ENCODE measurements around the gene C16orf89.
A peak's percentile ranks its signal among the peaks of the same experiment; 100 is the strongest.
"Not testable (repeated sequence)": the region's sequence is repeated elsewhere in the genome, so short reads cannot be mapped to it uniquely, and the experiment has no call there.

The C16orf89 gene, protein sequence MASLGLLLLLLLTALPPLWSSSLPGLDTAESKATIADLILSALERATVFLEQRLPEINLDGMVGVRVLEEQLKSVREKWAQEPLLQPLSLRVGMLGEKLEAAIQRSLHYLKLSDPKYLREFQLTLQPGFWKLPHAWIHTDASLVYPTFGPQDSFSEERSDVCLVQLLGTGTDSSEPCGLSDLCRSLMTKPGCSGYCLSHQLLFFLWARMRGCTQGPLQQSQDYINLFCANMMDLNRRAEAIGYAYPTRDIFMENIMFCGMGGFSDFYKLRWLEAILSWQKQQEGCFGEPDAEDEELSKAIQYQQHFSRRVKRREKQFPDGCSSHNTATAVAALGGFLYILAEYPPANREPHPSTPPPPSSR
- total RNA-seq, result 0 to 0.21 (median 0) reads per million in 9 experiments

- Mint-ChIP-seq H3K4me3 (no peak within 1 kb of the TSS), H3K27ac (no peak within 1 kb of the TSS), H3K9me3 (no peaks in the 10 kb centered on the region), H3K36me3 (ENCODE audit: insufficient read depth) (no peaks in the 10 kb centered on the region), H3K4me1 (ENCODE audit: low read depth in 2 of 2) (peaks cover under 1 to 2% of the 10 kb centered on the region in 2 donors), H3K27me3 (peaks cover 10 to 38% of the 10 kb centered on the region in 2 donors)
- no peak for DNase-seq
- no peak for ATAC-seq (replicated peaks)
Measured at GRCh38 chr16:5065813-5066212, at the start of gene C16orf89. TSS of gene C16orf89 (minus strand) at chr16:5065956. CDS start at chr16:5065908, 48 bp downstream.

DNA sequence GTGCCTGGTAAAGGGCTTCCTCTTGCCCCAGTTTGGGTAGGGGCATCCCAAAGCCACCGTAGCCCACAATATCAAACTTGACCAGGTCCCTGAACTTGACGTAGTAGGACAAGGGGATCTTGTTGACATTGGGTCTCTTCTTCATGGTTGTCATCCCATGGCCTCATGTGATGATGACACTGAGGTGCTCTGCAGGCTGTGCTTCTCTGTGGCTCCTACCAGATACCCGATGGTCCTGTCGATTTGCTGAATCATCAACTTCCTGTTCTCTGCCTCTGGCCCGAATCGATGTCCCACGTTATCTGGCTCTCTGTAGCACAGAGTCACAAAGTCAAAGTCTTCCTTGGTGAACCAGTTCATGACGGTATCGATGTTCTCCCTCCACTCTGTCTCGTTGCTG is 45.2 kb upstream of the C16orf89 start:
- not testable (repeated sequence) for H3K4me1 Mint-ChIP-seq (ENCODE audit: low read depth in 2 of 2); H3K4me3 Mint-ChIP-seq; ATAC-seq (replicated peaks); H3K36me3 Mint-ChIP-seq (ENCODE audit: insufficient read depth); H3K27ac Mint-ChIP-seq; H3K9me3 Mint-ChIP-seq; DNase-seq
- peaks cover 13 to 28% of the 10 kb centered on the region in 2 donors for H3K27me3 Mint-ChIP-seq

DNA sequence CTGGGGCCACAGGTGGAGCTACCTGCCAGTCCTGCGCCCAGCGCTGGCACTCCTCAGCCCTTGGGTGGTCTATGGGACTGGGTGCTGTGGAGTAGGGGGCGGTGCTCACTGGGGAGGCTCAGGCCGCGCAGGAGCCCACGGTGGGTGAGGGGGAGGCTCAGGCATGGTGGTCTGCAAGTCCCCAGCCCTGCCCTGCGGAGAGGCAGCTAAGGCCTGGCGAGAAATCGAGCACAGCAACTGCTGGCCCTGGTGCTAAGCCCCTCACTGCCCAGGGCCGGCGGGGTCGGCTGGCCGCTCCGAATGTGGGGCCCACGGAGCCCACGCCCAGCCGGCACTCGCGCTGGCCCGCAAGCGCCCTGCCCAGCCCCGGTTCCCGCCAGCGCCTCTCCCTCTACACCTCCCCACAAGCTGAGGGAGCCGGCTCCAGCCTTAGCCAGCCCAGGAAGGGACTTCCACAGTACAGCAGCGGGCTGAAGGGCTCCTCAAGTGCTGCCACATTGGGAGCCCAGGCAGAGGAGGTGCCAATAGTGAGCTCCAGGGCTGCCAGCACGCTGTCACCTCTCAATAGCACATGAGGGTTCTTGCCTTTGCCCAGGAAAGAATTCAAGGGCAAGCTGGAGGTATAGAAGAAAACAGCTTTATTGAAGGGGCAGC is 42.9 kb upstream of the C16orf89 start:
- H3K36me3 Mint-ChIP-seq (ENCODE audit: insufficient read depth), result no peaks in the 10 kb centered on the region
- no peaks in the 10 kb centered on the region for H3K9me3 Mint-ChIP-seq
- ATAC-seq (replicated peaks) (no peak), DNase-seq (no peak)
- H3K4me3 Mint-ChIP-seq, result no peak overlapping the region
- H3K27me3 Mint-ChIP-seq, result peaks cover 10 to 22% of the 10 kb centered on the region in 2 donors
- peaks cover 0 to 3% of the 10 kb centered on the region in 2 donors for H3K4me1 Mint-ChIP-seq (ENCODE audit: low read depth in 2 of 2)
- H3K27ac Mint-ChIP-seq, result no peak overlapping the region

- H3K4me1 Mint-ChIP-seq (ENCODE audit: low read depth in 2 of 2); ATAC-seq (replicated peaks); H3K4me3 Mint-ChIP-seq; H3K27ac Mint-ChIP-seq; H3K9me3 Mint-ChIP-seq; DNase-seq; H3K36me3 Mint-ChIP-seq (ENCODE audit: insufficient read depth): not testable (repeated sequence)
- peaks cover 0 to 12% of the 10 kb centered on the region in 2 donors for H3K27me3 Mint-ChIP-seq
Measured at GRCh38 chr16:5105039-5105438, 39.3 kb upstream of the C16orf89 start.

- ATAC-seq (replicated peaks); H3K36me3 Mint-ChIP-seq (ENCODE audit: insufficient read depth); H3K27ac Mint-ChIP-seq; H3K4me3 Mint-ChIP-seq; H3K4me1 Mint-ChIP-seq (ENCODE audit: low read depth in 2 of 2); H3K9me3 Mint-ChIP-seq; DNase-seq: not testable (repeated sequence)
- H3K27me3 Mint-ChIP-seq, result peaks cover 0 to 12% of the 10 kb centered on the region in 2 donors
Measured at GRCh38 chr16:5103296-5104032, 37.7 kb upstream of the C16orf89 start.

- not testable (repeated sequence) for H3K9me3 Mint-ChIP-seq; DNase-seq; ATAC-seq (replicated peaks)
- Mint-ChIP-seq H3K27me3 (peaks cover 0 to 12% of the 10 kb centered on the region in 2 donors), H3K4me1 (ENCODE audit: low read depth in 2 of 2) (peaks cover 10 to 12% of the 10 kb centered on the region in 2 donors), H3K36me3 (ENCODE audit: insufficient read depth) (peaks cover 12% of the 10 kb centered on the region), H3K27ac (peak overlapping the region in 1 of 2 donors; percentile 92), H3K4me3 (peak overlapping the region; percentile 91 to 92)
Measured at GRCh38 chr16:5099174-5099573, 33.4 kb upstream of the C16orf89 start.

GRCh38 chr16:5098221-5099159 is 32.7 kb upstream of the C16orf89 start:
- H3K9me3 Mint-ChIP-seq; ATAC-seq (replicated peaks): not testable (repeated sequence)
- Mint-ChIP-seq H3K4me1 (ENCODE audit: low read depth in 2 of 2) (peaks cover 11 to 12% of the 10 kb centered on the region in 2 donors), H3K27ac (peak overlapping the region; percentile 92 to 94), H3K36me3 (ENCODE audit: insufficient read depth) (peaks cover 12% of the 10 kb centered on the region), H3K4me3 (peak overlapping the region; percentile 91 to 92), H3K27me3 (peaks cover 0 to 12% of the 10 kb centered on the region in 2 donors)
- DNase-seq, result peak; percentile 96 to 97 (median 96)

DNA sequence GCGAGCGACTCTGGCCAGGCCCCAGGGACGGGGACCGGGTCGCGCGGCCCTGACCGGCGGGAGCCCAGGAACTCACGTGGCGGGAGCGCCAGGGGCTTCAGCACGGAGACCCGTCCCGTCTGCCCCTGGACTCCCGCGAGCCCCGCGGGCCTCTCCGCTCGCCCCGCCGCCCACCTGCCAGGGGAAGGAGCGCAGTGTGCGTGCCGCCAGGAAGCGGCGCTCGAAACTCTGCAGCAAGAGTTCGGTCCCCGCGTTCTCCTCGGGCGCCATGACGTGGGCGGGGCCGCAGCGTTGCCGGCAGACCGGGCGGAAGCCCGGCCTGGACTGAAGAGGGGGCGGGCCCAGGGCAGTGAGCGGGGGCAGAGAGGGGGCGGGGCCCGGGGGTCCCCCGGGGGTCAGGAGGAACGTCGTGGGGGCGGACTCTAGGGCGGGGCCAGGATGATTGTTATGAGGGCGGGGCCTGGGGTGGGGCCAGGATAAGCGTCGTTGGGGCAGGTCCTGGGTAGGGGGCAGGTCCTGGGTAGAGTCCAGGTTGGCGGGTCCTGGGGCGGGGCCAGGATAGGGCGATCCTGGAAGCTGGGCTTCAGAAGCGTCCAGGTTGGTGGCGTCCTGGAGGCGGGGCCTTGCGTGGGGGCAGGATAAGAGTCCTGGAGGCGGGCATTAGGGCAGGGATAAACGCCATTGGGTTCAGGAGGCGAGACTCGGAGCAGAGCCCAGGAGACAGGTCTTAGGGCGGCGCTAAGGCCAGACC is 31.9 kb upstream of the C16orf89 start, which contains the start of gene EEF2KMT:
TSS of gene EEF2KMT (minus strand) at position 326 of the 751 bp plus-strand sequence. CDS start at position 270, 56 bp downstream.
- peaks cover 0 to 12% of the 10 kb centered on the region in 2 donors for H3K27me3 Mint-ChIP-seq
- peak within 1 kb of the TSS; percentile 92 to 94 for H3K27ac Mint-ChIP-seq
- peaks cover 12% of the 10 kb centered on the region for H3K36me3 Mint-ChIP-seq (ENCODE audit: insufficient read depth)
- H3K4me3 Mint-ChIP-seq, result peak within 1 kb of the TSS; percentile 91 to 92
- DNase-seq (peak in 1 of 3 experiments; percentile 73), ATAC-seq (replicated peaks) (peak; percentile 92)
- H3K4me1 Mint-ChIP-seq (ENCODE audit: low read depth in 2 of 2), result peaks cover 11 to 12% of the 10 kb centered on the region in 2 donors
- H3K9me3 Mint-ChIP-seq, result not testable (repeated sequence)

GRCh38 chr16:5097061-5097469 is 31.3 kb upstream of the C16orf89 start:
- Mint-ChIP-seq H3K27me3 (peaks cover 0 to 12% of the 10 kb centered on the region in 2 donors), H3K36me3 (ENCODE audit: insufficient read depth) (peaks cover 12% of the 10 kb centered on the region), H3K4me1 (ENCODE audit: low read depth in 2 of 2) (peaks cover 14 to 16% of the 10 kb centered on the region in 2 donors), H3K27ac (peak overlapping the region; percentile 92 to 94), H3K4me3 (peak overlapping the region; percentile 91 to 92)
- H3K9me3 Mint-ChIP-seq; ATAC-seq (replicated peaks): not testable (repeated sequence)
- DNase-seq, result peak; percentile 16 to 49 (median 22)

- peaks cover 16% of the 10 kb centered on the region in 2 donors for H3K4me1 Mint-ChIP-seq (ENCODE audit: low read depth in 2 of 2)
- not testable (repeated sequence) for DNase-seq; H3K9me3 Mint-ChIP-seq; H3K27me3 Mint-ChIP-seq; ATAC-seq (replicated peaks)
- peak overlapping the region; percentile 91 to 92 for H3K4me3 Mint-ChIP-seq
- H3K27ac Mint-ChIP-seq, result peak overlapping the region; percentile 92 to 94
- H3K36me3 Mint-ChIP-seq (ENCODE audit: insufficient read depth), result peaks cover 12% of the 10 kb centered on the region
Measured at GRCh38 chr16:5096437-5097060, 30.8 kb upstream of the C16orf89 start.

DNA sequence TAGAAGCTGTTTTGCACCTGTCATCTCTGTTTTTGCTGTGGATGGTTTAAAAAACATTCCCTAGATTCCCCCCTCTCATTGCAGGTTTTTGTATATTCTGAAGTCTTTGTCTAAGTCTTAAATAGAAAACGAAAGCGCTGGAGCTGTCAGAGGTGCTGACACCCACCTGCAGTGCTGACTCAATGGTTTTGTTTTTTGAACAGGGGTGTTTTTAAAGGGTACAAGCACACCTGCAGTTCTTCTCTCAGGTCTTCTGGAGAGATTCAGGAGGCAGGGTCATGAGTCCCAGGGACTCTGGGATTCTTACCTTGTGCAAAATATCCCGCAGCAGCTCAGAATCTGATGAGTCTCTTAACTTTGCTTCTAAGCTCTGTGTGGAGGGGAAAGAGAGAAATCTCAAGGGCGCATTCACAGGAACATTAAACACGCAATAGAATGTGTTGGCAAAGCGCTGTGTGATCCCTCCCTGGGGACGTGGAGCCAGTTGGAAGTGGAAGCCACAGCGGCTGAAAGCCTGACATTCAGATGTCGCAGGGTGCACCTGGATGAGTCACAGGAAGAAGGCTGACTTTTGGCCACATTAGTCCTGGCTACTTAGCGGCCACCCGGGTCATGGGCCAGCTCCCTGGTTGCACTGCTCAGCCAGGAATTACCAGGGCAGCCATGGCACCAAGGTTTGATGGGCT is 29.5 kb upstream of the C16orf89 start:
- H3K27ac Mint-ChIP-seq; H3K9me3 Mint-ChIP-seq; H3K27me3 Mint-ChIP-seq; ATAC-seq (replicated peaks); DNase-seq; H3K4me3 Mint-ChIP-seq: not testable (repeated sequence)
- H3K4me1 Mint-ChIP-seq (ENCODE audit: low read depth in 2 of 2), result peaks cover 16% of the 10 kb centered on the region in 2 donors
- peaks cover 12% of the 10 kb centered on the region for H3K36me3 Mint-ChIP-seq (ENCODE audit: insufficient read depth)

All from effector memory CD8-positive, alpha-beta T cell (primary cell).